GM21786 (cell line): ENCODE data around the gene BEST1.

Experiments
- ATAC-seq: cut with Tn5 transposase; IDR thresholded peaks from one replicate; pipeline ENCODE4 v1.9.1; 2021; ENCODE audit not compliant: unreplicated experiment

The BEST1 gene

DNA sequence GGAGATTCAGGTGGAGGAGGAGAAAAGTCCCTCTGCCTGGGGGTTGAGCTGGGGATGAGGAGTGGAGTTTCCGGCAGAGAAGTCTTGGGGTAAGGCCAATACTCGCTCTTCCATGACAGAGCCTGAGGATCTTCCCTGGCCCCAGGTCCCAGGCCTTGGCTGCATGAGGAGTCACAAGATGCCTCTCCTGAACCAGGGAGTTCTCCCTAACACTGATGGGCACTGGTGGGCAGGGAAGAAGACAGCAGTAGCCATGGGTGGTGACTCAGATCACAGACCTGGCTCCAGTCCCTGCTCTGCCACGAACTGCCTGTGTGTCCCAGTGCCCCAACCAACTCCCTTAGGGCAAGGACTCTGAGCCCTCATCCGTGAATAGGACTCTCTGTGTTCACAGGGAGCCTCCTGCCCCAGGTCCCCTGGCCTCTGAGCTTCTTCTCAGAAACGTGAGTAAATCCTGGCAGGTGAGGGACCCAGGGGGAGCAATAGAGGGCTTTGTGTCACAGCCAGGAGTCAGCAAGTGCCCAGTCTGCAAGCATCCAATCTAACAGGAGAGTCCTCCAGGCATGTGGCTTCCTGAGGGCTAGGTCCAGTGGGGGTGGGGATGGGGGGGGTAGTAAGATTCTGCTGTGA lies 62.8 kb downstream of the BEST1 start:
- no peak for ATAC-seq
